Epithelial cell of proximal tubule (primary cell): ENCODE measurements around the gene ST3GAL5. TPM values are rescaled to one million over a fixed set of nuclear protein-coding genes. Genes with fewer than 3 reads are reported as not detected.
"Not testable (repeated sequence)": the region's sequence is repeated elsewhere in the genome, so short reads cannot be mapped to it uniquely, and the experiment has no call there.

Experiments used
- DNase-seq: peaks from one replicate; pipeline ENCODE4 v3.0.0-alpha.2; 2011; ENCODE audit warnings: low read depth
- H3K4me3 ChIP-seq: 2 replicates; pipeline ENCODE4 v1.5.1; 2011; ENCODE audit warnings: low read depth, mild to moderate bottlenecking, low read length
- total RNA-seq: library from RNA; depleted of rRNA; stranded (reverse); fragments of >200 nt; gene quantifications from 2 replicates; pipeline ENCODE4 v1.2.3, GENCODE V29; 2015
- TF ChIP-seq, protein P1 (sequence below): conservative IDR thresholded peaks from 2 replicates; pipeline ENCODE4 v1.5.1; 2012; ENCODE audit warnings: low read depth, mild to moderate bottlenecking, low read length

Gene ST3GAL5
- total RNA-seq, 1 donor from 2014 or later: 8.7 TPM

GRCh38 chr2:85834466-85834865 lies 54.3 kb downstream of the ST3GAL5 start:
- TF ChIP-seq, protein P1, sequence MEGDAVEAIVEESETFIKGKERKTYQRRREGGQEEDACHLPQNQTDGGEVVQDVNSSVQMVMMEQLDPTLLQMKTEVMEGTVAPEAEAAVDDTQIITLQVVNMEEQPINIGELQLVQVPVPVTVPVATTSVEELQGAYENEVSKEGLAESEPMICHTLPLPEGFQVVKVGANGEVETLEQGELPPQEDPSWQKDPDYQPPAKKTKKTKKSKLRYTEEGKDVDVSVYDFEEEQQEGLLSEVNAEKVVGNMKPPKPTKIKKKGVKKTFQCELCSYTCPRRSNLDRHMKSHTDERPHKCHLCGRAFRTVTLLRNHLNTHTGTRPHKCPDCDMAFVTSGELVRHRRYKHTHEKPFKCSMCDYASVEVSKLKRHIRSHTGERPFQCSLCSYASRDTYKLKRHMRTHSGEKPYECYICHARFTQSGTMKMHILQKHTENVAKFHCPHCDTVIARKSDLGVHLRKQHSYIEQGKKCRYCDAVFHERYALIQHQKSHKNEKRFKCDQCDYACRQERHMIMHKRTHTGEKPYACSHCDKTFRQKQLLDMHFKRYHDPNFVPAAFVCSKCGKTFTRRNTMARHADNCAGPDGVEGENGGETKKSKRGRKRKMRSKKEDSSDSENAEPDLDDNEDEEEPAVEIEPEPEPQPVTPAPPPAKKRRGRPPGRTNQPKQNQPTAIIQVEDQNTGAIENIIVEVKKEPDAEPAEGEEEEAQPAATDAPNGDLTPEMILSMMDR: no peak
- no peak overlapping the region for H3K4me3 ChIP-seq
- DNase-seq: no peak

DNA sequence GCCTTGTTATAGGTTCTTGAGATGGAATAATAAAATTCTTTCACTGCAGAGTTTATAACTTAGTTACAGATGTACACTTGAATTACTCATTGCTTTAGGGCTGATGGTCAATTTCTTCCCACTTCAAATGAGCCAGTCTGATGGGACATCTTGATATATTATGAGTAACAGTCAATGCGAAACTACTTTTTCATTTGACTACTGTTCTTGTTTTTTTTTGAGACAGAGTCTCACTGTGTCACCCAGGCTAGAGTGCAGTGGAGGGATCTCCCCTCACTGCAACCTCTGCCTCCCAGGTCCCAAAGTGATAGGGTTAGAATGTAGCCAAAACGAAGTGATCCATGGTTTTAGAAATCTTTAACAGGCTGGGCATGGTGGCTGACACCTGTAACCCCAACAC lies 57.1 kb downstream of the ST3GAL5 start:
- no peak overlapping the region for H3K4me3 ChIP-seq
- no peak for DNase-seq
- TF ChIP-seq, protein P1: no peak

DNA sequence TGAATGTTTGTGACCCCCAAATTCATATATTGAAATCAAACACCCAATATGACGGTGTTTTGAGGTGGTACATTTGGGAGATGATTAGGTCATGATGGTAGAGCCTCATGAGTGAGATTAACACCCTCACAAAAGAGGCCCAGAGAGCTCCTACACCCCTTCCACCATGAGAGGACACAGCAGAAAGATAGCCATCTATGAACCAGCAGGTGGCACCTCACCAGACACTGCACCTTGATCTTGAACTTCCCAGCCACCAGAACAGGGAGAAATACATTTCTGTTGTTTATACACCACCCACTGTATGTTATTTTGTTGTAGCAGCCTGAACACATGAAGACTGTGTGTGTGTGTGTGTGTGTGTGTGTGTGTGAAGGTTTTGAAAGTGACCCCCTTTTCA lies 58.1 kb downstream of the ST3GAL5 start:
- no peak overlapping the region for H3K4me3 ChIP-seq
- TF ChIP-seq, protein P1: peak; percentile 26
- DNase-seq: no peak

- not testable (repeated sequence) for H3K4me3 ChIP-seq, DNase-seq
These were observed 59.4 kb downstream of the ST3GAL5 start for GRCh38 chr2:85829394-85829793.

GRCh38 chr2:85828725-85829124 lies 60.1 kb downstream of the ST3GAL5 start:
- no peak overlapping the region for H3K4me3 ChIP-seq
- TF ChIP-seq, protein P1: no peak
- DNase-seq: no peak

DNA sequence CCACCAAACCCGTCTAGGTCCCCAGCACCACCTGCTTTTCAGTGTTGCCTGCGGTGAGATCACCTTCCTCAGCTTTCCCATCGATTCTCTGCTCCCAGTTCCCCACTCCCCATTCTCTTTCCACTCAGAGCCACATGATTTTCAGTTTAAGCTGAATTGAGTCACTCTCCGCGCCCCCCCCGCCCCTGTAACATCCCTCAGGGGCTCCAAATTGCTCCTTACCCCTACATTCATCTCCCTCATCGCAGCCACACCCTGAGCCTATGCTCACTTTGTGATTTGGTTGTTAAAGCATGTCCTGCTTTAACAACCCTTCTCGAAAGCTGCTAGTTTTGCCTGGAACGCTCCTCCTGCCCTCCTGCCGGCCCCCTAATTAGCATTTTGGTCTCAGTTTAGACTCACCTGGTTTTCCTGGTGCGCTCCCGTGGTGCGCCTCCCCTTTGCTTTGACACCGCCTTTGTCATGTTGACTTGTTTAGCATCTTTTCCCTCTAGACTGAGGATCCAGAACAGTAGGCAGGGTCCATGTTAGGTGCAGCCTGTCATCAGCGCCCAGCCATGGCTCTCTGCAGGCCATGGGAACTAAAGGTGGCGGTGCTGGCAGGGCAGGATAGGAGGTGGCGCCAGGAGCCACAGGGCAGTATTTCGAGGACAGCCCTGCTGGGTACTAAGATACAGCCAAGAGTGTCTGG lies 60.8 kb downstream of the ST3GAL5 start:
- DNase-seq: no peak
- peak overlapping the region; percentile 26 for H3K4me3 ChIP-seq
- TF ChIP-seq, protein P1: no peak

DNA sequence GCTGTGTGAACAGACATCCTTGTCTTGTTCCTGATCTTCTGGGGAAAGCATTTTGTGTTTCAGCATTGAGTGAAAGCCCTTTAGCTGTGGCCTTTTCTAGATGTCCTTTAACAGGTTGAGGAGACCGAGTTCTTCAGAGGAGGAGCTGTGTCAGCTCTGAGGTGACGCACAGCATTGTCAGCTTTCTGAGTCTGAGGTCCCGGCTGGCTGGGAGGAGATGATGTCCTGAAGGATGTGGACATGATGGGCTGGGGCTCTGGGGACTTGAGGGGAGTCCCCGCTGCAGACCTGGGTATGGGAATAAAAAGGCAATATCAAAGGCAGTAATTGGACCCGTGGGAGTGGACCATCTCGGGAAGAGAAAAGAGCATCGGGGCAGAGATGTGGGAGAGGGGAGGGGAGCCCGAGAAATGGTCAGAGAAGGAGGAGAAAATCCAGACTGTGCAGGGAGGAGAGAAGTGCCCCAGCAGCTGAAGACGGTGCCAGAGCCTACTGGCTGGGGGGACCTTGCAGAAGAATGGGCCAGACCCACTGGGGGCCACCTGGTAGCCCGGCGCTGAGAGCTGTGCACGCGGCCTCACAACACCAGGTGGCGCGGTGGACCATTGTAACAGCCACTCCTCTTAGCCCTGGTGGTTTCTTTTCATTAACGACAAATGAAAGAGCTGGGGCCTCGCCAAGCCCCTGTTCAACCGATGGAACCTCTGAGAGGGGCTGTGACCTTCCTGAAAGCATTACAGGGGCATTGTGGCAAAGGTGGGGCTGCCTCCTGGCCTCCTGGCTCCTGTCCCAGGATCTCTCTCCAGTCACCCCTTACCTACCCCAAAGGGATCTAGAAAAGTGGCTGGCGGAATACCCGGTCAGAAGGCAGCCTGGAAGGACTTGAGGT lies 61.6 kb downstream of the ST3GAL5 start:
- TF ChIP-seq, protein P1: peak; percentile 78
- H3K4me3 ChIP-seq: peak overlapping the region; percentile 26
- DNase-seq: no peak
